HG02973 (cell line): ENCODE data around the gene SLC25A15.
"Not testable (repeated sequence)": the region's sequence is repeated elsewhere in the genome, so short reads cannot be mapped to it uniquely, and the experiment has no call there.

Experiments
- ATAC-seq: cut with Tn5 transposase; IDR thresholded peaks from one replicate; pipeline ENCODE4 v1.9.1; 2021; ENCODE audit warnings: moderate library complexity; ENCODE audit not compliant: unreplicated experiment

SLC25A15 gene

GRCh38 chr13:40812724-40813445, 23.5 kb downstream of the SLC25A15 start:
- no peak for ATAC-seq

GRCh38 chr13:40813667-40814454, 24.4 kb downstream of the SLC25A15 start:
- peak; percentile 65 for ATAC-seq

- no peak for ATAC-seq
These were observed 25.4 kb downstream of the SLC25A15 start for GRCh38 chr13:40814803-40815202.

GRCh38 chr13:40818926-40819325, 29.5 kb downstream of the SLC25A15 start:
- ATAC-seq: no peak

- ATAC-seq: no peak
These were observed 30.4 kb downstream of the SLC25A15 start for GRCh38 chr13:40819797-40820315.

GRCh38 chr13:40839725-40840124, 50.3 kb downstream of the SLC25A15 start:
- not testable (repeated sequence) for ATAC-seq

- not testable (repeated sequence) for ATAC-seq
These were observed 51.5 kb downstream of the SLC25A15 start for GRCh38 chr13:40840955-40841354.
